Activated T-helper 1 cell treated with anti-CD3 and anti-CD28 coated beads, Interleukin-2, amount 50 U/mL, for 16 hours (primary cell): Measurements from ENCODE around the gene OTUB2.

ENCODE experiments used
- DNase-seq, 2 donors: peaks; one replicate each; pipeline ENCODE4 v3.0.0-alpha.2; 2020; ENCODE audit warnings: low read depth in 1 of 2, low spot score in 1 of 2

OTUB2 gene

GRCh38 chr14:94040796-94041195 lies 14.7 kb downstream of the OTUB2 start:
- no peak for DNase-seq

- DNase-seq: no peak
Measured at GRCh38 chr14:94041551-94042346, 15.6 kb downstream of the OTUB2 start.

GRCh38 chr14:94042433-94043091 lies 16.4 kb downstream of the OTUB2 start:
- DNase-seq: no peak

GRCh38 chr14:94043111-94043755 lies 17.1 kb downstream of the OTUB2 start:
- DNase-seq: no peak

- DNase-seq: no peak
Measured at GRCh38 chr14:94043756-94044475, 17.8 kb downstream of the OTUB2 start.

GRCh38 chr14:94044476-94045091 lies 18.4 kb downstream of the OTUB2 start:
- DNase-seq: no peak

- DNase-seq: no peak
Measured at GRCh38 chr14:94045101-94045500, 19.0 kb downstream of the OTUB2 start.

GRCh38 chr14:94045563-94046345 lies 19.6 kb downstream of the OTUB2 start:
- DNase-seq: no peak

GRCh38 chr14:94046696-94047250 lies 20.6 kb downstream of the OTUB2 start:
- DNase-seq: no peak

- no peak for DNase-seq
Measured at GRCh38 chr14:94047581-94047980, 21.4 kb downstream of the OTUB2 start.

GRCh38 chr14:94048691-94049624 lies 22.8 kb downstream of the OTUB2 start:
- DNase-seq: no peak

GRCh38 chr14:94049625-94050023 lies 23.5 kb downstream of the OTUB2 start:
- no peak for DNase-seq

GRCh38 chr14:94050231-94050880 lies 24.2 kb downstream of the OTUB2 start:
- no peak for DNase-seq

GRCh38 chr14:94051115-94051514 lies 25.0 kb downstream of the OTUB2 start:
- no peak for DNase-seq

- no peak for DNase-seq
Measured at GRCh38 chr14:94051779-94052178, 25.6 kb downstream of the OTUB2 start.

GRCh38 chr14:94052199-94052598 lies 26.1 kb downstream of the OTUB2 start:
- no peak for DNase-seq

- no peak for DNase-seq
Measured at GRCh38 chr14:94052662-94053061, 26.5 kb downstream of the OTUB2 start.

GRCh38 chr14:94054401-94054800 lies 28.3 kb downstream of the OTUB2 start:
- DNase-seq: no peak
